ENCODE measurements around the gene TACC3. TPM values are rescaled to one million over a fixed set of nuclear protein-coding genes. Genes with fewer than 3 reads are reported as not detected.

Gene TACC3
- total RNA-seq, 3 donors from 2014 or later: 4.1 to 7.8 (median 4.9) TPM

DNA sequence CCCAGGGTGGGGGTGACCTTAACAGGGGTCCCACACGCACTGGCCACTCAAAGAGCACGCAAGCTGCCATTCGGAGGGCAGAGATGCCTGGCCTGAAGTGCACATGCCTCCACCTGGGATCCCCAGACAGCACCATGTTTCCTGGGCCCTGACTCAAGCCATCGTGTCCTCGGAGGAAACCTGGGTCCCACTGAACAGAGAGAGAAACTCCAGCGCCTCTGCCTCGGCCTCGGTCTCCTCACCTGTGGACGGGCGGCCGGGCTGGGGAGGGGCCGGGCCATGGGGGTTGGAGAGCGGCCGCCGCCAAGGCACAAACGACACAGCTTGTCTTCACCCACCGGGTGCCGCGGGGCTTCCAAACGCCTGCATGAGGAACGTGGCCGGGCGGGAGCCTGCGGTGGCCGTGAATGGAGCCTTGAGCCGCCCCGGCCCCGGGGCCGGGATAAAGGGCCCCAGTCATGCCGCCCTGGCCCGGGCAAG lies 41.8 kb downstream of the TACC3 start:
- peaks cover 0 to 6% of the 10 kb centered on the region in 2 donors for H3K4me1 ChIP-seq
- H3K27ac ChIP-seq: no peak overlapping the region
- TF ChIP-seq POLR2A (IDR thresholded peaks at IDR 0.05): no peak
- no peak for TF ChIP-seq POLR2AphosphoS5 (IDR thresholded peaks at IDR 0.05)
- no peak for TF ChIP-seq CTCF (IDR thresholded peaks at IDR 0.05)

GRCh38 chr4:1763550-1764080 lies 42.3 kb downstream of the TACC3 start:
- no peak for TF ChIP-seq POLR2AphosphoS5 (IDR thresholded peaks at IDR 0.05)
- no peak for TF ChIP-seq POLR2A (IDR thresholded peaks at IDR 0.05)
- TF ChIP-seq CTCF (IDR thresholded peaks at IDR 0.05): no peak
- no peak for DNase-seq (ENCODE audit: low spot score in 2 of 2)
- no peaks in the 10 kb centered on the region for H3K36me3 ChIP-seq
- intact Hi-C loops (cut with DNase I; ENCODE audit: low total_unique reads): loop anchor here (5.0 kb wide), 1 partner anchor 826 kb away; no protein-coding TSS in a partner anchor
- H3K27me3 ChIP-seq: peaks cover 0 to 4% of the 10 kb centered on the region in 2 donors
- H3K27ac ChIP-seq: no peak overlapping the region
- H3K4me1 ChIP-seq: peaks cover 0 to 6% of the 10 kb centered on the region in 2 donors
- no peaks in the 10 kb centered on the region for H3K9me3 ChIP-seq
- H3K4me3 ChIP-seq: peak overlapping the region; percentile 19 to 64 (median 40)

More for the DNA sequence above, 41.8 kb downstream of the TACC3 start:
- H3K9me3 ChIP-seq: no peaks in the 10 kb centered on the region
- intact Hi-C loops (cut with DNase I; ENCODE audit: low total_unique reads): loop anchor here (5.0 kb wide), 1 partner anchor 826 kb away; no protein-coding TSS in a partner anchor
- H3K4me3 ChIP-seq: peak overlapping the region; percentile 19 to 64 (median 40)
- peaks cover 0 to 4% of the 10 kb centered on the region in 2 donors for H3K27me3 ChIP-seq
- no peak for DNase-seq (ENCODE audit: low spot score in 2 of 2)
- H3K36me3 ChIP-seq: no peaks in the 10 kb centered on the region

- TF ChIP-seq POLR2AphosphoS5 (IDR thresholded peaks at IDR 0.05) (no peak), CTCF (IDR thresholded peaks at IDR 0.05) (no peak), POLR2A (IDR thresholded peaks at IDR 0.05) (no peak)
- no peak for DNase-seq (ENCODE audit: low spot score in 2 of 2)
- Histone ChIP-seq H3K27ac (no peak overlapping the region), H3K4me1 (peaks cover 0 to 6% of the 10 kb centered on the region in 2 donors), H3K9me3 (no peaks in the 10 kb centered on the region), H3K36me3 (no peaks in the 10 kb centered on the region), H3K4me3 (no peak overlapping the region), H3K27me3 (peaks cover 0 to 4% of the 10 kb centered on the region in 2 donors)
- intact Hi-C loops (cut with DNase I; ENCODE audit: low total_unique reads): loop anchor here (5.0 kb wide), 1 partner anchor 827 kb away; no protein-coding TSS in a partner anchor
These were observed 43.3 kb downstream of the TACC3 start for GRCh38 chr4:1764670-1765069.

- Histone ChIP-seq H3K27ac (no peak overlapping the region), H3K36me3 (no peaks in the 10 kb centered on the region), H3K4me1 (peaks cover 0 to 6% of the 10 kb centered on the region in 2 donors), H3K9me3 (no peaks in the 10 kb centered on the region), H3K27me3 (peaks cover 0 to 4% of the 10 kb centered on the region in 2 donors), H3K4me3 (no peak overlapping the region)
- TF ChIP-seq POLR2AphosphoS5 (IDR thresholded peaks at IDR 0.05): no peak
- no peak for TF ChIP-seq POLR2A (IDR thresholded peaks at IDR 0.05)
- no peak for TF ChIP-seq CTCF (IDR thresholded peaks at IDR 0.05)
- no peak for DNase-seq (ENCODE audit: low spot score in 2 of 2)
- intact Hi-C loops (cut with DNase I; ENCODE audit: low total_unique reads): no loop called here
These were observed 44.2 kb downstream of the TACC3 start for GRCh38 chr4:1765409-1766072.
